Lower leg skin (tissue), 3 donors: ENCODE data around the gene EGFL7.

ENCODE experiments used
- POLR2A ChIP-seq, 2 donors: fragments of 450-650 bp; IDR thresholded peaks; one replicate each; pipeline ENCODE4 v1.6.1; 2016 to 2017; ENCODE audit warnings: antibody characterized with exemption in 2 of 2, mild to moderate bottlenecking in 1 of 2, moderate library complexity in 1 of 2
- TF ChIP-seq, protein P1 (sequence below), 3 donors: fragments of 450-650 bp; IDR thresholded peaks; one replicate each; pipeline ENCODE4 v1.5.1; 2016; ENCODE audit warnings: antibody characterized with exemption in 3 of 3, mild to moderate bottlenecking in 3 of 3, moderate library complexity in 2 of 3

DNA sequence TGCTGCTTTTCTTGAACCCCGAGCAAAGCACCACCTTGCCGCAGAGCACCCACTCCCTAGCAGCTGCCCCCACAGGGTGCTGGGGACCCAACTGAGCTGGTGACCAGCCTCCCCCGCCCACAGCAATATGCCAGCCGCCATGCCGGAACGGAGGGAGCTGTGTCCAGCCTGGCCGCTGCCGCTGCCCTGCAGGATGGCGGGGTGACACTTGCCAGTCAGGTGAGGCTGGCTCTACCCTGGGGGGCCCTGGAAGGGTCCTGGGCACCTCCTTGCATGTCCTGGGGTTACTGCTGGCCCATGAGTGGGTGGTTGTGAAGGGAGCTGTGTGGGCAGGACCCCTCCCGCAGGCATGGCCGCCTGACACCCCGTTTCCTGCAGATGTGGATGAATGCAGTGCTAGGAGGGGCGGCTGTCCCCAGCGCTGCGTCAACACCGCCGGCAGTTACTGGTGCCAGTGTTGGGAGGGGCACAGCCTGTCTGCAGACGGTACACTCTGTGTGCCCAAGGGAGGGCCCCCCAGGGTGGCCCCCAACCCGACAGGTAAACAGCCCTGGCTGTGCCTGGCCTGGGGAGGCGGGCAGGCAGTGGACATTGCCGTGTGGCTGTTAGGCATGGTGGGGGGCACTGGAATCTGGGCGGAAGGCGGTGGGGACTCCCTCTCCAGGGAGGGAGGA is 7.2 kb downstream of the EGFL7 start:
- TF ChIP-seq POLR2A (IDR thresholded peaks at IDR 0.05), result no peak
- TF ChIP-seq, protein P1, sequence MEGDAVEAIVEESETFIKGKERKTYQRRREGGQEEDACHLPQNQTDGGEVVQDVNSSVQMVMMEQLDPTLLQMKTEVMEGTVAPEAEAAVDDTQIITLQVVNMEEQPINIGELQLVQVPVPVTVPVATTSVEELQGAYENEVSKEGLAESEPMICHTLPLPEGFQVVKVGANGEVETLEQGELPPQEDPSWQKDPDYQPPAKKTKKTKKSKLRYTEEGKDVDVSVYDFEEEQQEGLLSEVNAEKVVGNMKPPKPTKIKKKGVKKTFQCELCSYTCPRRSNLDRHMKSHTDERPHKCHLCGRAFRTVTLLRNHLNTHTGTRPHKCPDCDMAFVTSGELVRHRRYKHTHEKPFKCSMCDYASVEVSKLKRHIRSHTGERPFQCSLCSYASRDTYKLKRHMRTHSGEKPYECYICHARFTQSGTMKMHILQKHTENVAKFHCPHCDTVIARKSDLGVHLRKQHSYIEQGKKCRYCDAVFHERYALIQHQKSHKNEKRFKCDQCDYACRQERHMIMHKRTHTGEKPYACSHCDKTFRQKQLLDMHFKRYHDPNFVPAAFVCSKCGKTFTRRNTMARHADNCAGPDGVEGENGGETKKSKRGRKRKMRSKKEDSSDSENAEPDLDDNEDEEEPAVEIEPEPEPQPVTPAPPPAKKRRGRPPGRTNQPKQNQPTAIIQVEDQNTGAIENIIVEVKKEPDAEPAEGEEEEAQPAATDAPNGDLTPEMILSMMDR (IDR thresholded peaks at IDR 0.05), result no peak
